ENCODE measurements around the gene BRD4.

Gene BRD4

DNA sequence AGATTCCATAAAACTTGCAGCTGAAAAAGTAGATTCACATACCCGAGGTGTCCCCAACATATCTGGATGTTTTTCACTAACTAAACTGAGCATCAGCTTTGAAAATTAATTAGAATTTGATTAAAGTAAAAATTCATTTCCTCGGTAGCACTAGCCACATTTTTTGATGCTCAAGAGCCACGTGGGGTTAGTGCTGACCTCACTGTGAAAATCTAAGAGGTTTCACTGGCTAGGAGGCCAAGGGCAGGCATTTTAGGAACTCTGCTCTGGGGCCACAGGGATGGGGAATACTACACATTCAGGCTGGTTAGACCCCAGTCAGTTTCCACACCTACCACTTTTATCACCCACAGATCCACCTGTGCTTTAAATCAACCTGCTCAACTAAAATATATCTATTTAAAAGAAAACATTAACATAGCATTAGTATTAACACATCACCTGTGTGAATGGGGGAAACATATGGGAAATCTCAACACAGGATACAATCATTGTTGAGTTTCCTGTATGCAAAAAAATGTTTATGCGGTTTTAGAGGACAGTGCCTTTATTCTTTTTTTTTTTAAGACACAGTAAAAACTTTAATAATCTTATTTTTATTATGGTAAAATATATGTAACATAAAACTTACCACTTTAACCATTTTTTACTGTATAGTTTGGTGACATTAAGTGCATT, 45.5 kb downstream of the BRD4 start:
- Histone ChIP-seq H3F3A (ENCODE audit: control insufficient read depth, insufficient read depth) (peaks cover 27% of the 10 kb centered on the region), H4K20me1 (ENCODE audit: control insufficient read depth, insufficient read depth, low read depth, low read length) (peaks cover 68% of the 10 kb centered on the region), H3K4me1 (ENCODE audit: control insufficient read depth, low read length) (peaks cover 95% of the 10 kb centered on the region), H3K36me3 (ENCODE audit: control insufficient read depth, low read length) (no peaks in the 10 kb centered on the region), H3K9me3 (ENCODE audit: control insufficient read depth, insufficient read depth, low read length) (no peaks in the 10 kb centered on the region), H3K79me2 (ENCODE audit: control insufficient read depth, low read length) (peaks cover 98% of the 10 kb centered on the region), H3K4me2 (ENCODE audit: low read length) (peak overlapping the region; percentile 70), H3K4me3 (ENCODE audit: low read length) (peak overlapping the region; percentile 59), H3K27me3 (ENCODE audit: control insufficient read depth, low read length) (no peaks in the 10 kb centered on the region), H3K27ac (ENCODE audit: low read depth, low read length) (peak overlapping the region; percentile 88), H3K9me2 (replicated peaks; ENCODE audit: control insufficient read depth, low read length) (no peaks in the 10 kb centered on the region)
- TF ChIP-seq, protein P1, sequence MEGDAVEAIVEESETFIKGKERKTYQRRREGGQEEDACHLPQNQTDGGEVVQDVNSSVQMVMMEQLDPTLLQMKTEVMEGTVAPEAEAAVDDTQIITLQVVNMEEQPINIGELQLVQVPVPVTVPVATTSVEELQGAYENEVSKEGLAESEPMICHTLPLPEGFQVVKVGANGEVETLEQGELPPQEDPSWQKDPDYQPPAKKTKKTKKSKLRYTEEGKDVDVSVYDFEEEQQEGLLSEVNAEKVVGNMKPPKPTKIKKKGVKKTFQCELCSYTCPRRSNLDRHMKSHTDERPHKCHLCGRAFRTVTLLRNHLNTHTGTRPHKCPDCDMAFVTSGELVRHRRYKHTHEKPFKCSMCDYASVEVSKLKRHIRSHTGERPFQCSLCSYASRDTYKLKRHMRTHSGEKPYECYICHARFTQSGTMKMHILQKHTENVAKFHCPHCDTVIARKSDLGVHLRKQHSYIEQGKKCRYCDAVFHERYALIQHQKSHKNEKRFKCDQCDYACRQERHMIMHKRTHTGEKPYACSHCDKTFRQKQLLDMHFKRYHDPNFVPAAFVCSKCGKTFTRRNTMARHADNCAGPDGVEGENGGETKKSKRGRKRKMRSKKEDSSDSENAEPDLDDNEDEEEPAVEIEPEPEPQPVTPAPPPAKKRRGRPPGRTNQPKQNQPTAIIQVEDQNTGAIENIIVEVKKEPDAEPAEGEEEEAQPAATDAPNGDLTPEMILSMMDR (IDR thresholded peaks at IDR 0.05; ENCODE audit: low read depth, low read length, poor library complexity, severe bottlenecking) = no peak
- TF ChIP-seq EZH2phosphoT487 (IDR thresholded peaks at IDR 0.05; ENCODE audit: borderline replicate concordance, low read length) = no peak

DNA sequence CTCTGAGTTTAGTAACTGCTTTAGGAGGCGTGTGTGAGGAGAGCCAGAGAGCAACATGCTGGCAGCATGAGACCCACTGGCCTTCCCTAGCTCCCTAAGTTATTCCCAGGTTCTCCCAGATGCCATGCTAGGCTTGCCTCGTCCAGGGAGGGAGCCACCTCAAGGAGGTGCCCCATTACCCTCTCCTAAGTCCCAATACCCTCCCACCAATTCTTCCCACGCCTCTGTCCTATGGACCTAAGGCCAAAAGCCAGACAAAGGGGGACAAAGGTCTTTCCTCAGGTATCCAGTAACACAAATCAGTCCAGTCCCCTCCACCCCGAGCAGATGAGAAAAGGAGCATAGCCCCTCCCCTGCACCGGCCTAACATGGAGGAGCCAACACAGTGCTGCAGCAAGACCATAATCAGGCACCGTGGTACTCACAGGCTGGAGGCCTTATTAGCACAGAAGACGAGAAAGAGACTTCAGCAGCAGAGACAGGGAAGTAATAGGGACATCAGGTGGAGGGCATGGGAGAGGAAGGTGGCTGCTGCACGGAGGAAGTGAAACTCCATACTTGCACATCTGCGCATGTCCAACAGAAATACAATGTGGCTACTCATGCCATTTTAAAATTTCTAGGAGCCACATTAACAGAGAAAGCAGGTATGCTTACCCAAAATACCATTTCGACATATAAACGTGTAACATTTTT, 46.3 kb downstream of the BRD4 start:
- Histone ChIP-seq H3K4me2 (ENCODE audit: low read length) (peak overlapping the region; percentile 70), H3K9me2 (replicated peaks; ENCODE audit: control insufficient read depth, low read length) (no peaks in the 10 kb centered on the region), H3K36me3 (ENCODE audit: control insufficient read depth, low read length) (peaks cover 4% of the 10 kb centered on the region), H4K20me1 (ENCODE audit: control insufficient read depth, insufficient read depth, low read depth, low read length) (peaks cover 66% of the 10 kb centered on the region), H3K27me3 (ENCODE audit: control insufficient read depth, low read length) (no peaks in the 10 kb centered on the region), H3K27ac (ENCODE audit: low read depth, low read length) (peak overlapping the region; percentile 88), H3K4me1 (ENCODE audit: control insufficient read depth, low read length) (peaks cover 92% of the 10 kb centered on the region), H3K4me3 (ENCODE audit: low read length) (peak overlapping the region; percentile 59), H3F3A (ENCODE audit: control insufficient read depth, insufficient read depth) (peaks cover 27% of the 10 kb centered on the region), H3K9me3 (ENCODE audit: control insufficient read depth, insufficient read depth, low read length) (no peaks in the 10 kb centered on the region), H3K79me2 (ENCODE audit: control insufficient read depth, low read length) (peaks cover 98% of the 10 kb centered on the region)
- TF ChIP-seq, protein P1 (IDR thresholded peaks at IDR 0.05; ENCODE audit: low read depth, low read length, poor library complexity, severe bottlenecking) = no peak
- TF ChIP-seq EZH2phosphoT487 (IDR thresholded peaks at IDR 0.05; ENCODE audit: borderline replicate concordance, low read length) = no peak

DNA sequence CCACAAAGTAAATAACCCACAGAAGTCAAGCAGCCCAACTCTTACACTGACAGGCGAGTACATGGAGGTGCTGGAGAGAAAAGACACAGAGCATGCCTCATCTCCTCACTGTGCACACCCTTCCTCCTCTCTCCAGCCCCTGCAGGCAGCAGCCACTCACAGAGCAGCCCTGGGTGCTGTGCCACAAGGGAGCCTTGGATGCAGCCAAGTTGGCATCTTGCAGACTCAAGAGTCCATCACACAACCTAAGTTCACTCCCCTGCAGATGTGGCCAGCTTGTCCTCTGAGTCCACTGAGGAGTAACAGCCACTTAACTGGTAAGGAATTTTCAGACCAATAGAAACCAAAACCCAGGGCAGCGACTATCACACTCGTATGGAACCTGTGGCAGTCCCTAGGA, 47.4 kb downstream of the BRD4 start:
- H3K4me1 ChIP-seq (ENCODE audit: control insufficient read depth, low read length) = peaks cover 87% of the 10 kb centered on the region

More for the DNA sequence above, 47.4 kb downstream of the BRD4 start:
- no peaks in the 10 kb centered on the region for H3K27me3 ChIP-seq (ENCODE audit: control insufficient read depth, low read length)
- H4K20me1 ChIP-seq (ENCODE audit: control insufficient read depth, insufficient read depth, low read depth, low read length) = peaks cover 67% of the 10 kb centered on the region
- no peaks in the 10 kb centered on the region for H3K9me2 ChIP-seq (replicated peaks; ENCODE audit: control insufficient read depth, low read length)
- peaks cover 98% of the 10 kb centered on the region for H3K79me2 ChIP-seq (ENCODE audit: control insufficient read depth, low read length)
- peaks cover 27% of the 10 kb centered on the region for H3F3A ChIP-seq (ENCODE audit: control insufficient read depth, insufficient read depth)
- no peaks in the 10 kb centered on the region for H3K9me3 ChIP-seq (ENCODE audit: control insufficient read depth, insufficient read depth, low read length)
- H3K4me3 ChIP-seq (ENCODE audit: low read length) = no peak overlapping the region
- no peak overlapping the region for H3K27ac ChIP-seq (ENCODE audit: low read depth, low read length)
- no peak for TF ChIP-seq EZH2phosphoT487 (IDR thresholded peaks at IDR 0.05; ENCODE audit: borderline replicate concordance, low read length)
- TF ChIP-seq, protein P1 (IDR thresholded peaks at IDR 0.05; ENCODE audit: low read depth, low read length, poor library complexity, severe bottlenecking) = no peak
- H3K4me2 ChIP-seq (ENCODE audit: low read length) = peak overlapping the region; percentile 70
- peaks cover 5% of the 10 kb centered on the region for H3K36me3 ChIP-seq (ENCODE audit: control insufficient read depth, low read length)

Data from DOHH2 (cell line).